Liver (tissue), 9 donors: Measurements from ENCODE around the gene KCNT1. TPM values are rescaled to one million over a fixed set of nuclear protein-coding genes. Genes with fewer than 3 reads are reported as not detected.

Source experiments
- DNase-seq: peaks from one replicate; pipeline ENCODE4 v3.0.0-alpha.2; 2017; ENCODE audit warnings: low spot score
- H3K27ac ChIP-seq, 2 donors: one replicate each; pipeline ENCODE4 v1.7.0; 2013; ENCODE audit warnings: inconsistent platforms in 2 of 2, low read length in 2 of 2, control low read depth in 1 of 2, low read depth in 1 of 2, mild to moderate bottlenecking in 1 of 2
- H3K27me3 ChIP-seq, 4 donors: one replicate each; pipeline versions ENCODE4 v1.6.1 to v1.7.0; 2013; ENCODE audit warnings: low read length in 3 of 4, inconsistent platforms in 1 of 4, mild to moderate bottlenecking in 1 of 4, moderate library complexity in 1 of 4; ENCODE audit not compliant: control insufficient read depth in 4 of 4, insufficient read depth in 4 of 4
- H3K36me3 ChIP-seq, 4 donors: one replicate each; pipeline versions ENCODE4 v1.6.1 to v1.7.0; 2013; ENCODE audit warnings: low read length in 3 of 4, mild to moderate bottlenecking in 3 of 4, low read depth in 1 of 4, moderate library complexity in 1 of 4; ENCODE audit not compliant: control insufficient read depth in 4 of 4, insufficient read depth in 3 of 4
- H3K4me1 ChIP-seq, 4 donors: one replicate each; pipeline versions ENCODE4 v1.6.1 to v1.7.0; 2013; ENCODE audit warnings: low read length in 3 of 4, mild to moderate bottlenecking in 3 of 4, moderate library complexity in 1 of 4; ENCODE audit not compliant: control insufficient read depth in 4 of 4, insufficient read depth in 4 of 4
- H3K4me3 ChIP-seq, 3 donors: one replicate each; pipeline versions ENCODE4 v1.6.1 to v1.7.0; 2013; ENCODE audit warnings: low read length in 3 of 3, control low read depth in 1 of 3, low read depth in 1 of 3, mild to moderate bottlenecking in 1 of 3
- H3K9ac ChIP-seq, 2 donors: one replicate each; pipeline ENCODE4 v1.7.0; 2013; ENCODE audit warnings: low read length in 2 of 2, mild to moderate bottlenecking in 2 of 2, moderate library complexity in 2 of 2, control low read depth in 1 of 2, low read depth in 1 of 2
- H3K9me3 ChIP-seq, 4 donors: one replicate each; pipeline versions ENCODE4 v1.6.1 to v1.7.0; 2013; ENCODE audit warnings: low read length in 3 of 4; ENCODE audit not compliant: control insufficient read depth in 4 of 4
- ATF3 ChIP-seq: IDR thresholded peaks from 2 replicates; pipeline ENCODE4 v1.6.1; 2016; ENCODE audit warnings: antibody characterized with exemption
- EGR1 ChIP-seq, 2 donors: IDR thresholded peaks; 2 replicates each; pipeline ENCODE4 v1.6.1; 2016 to 2018; ENCODE audit warnings: antibody characterized with exemption in 2 of 2, low read depth in 2 of 2
- FOXA2 ChIP-seq: IDR thresholded peaks from 2 replicates; pipeline ENCODE4 v1.6.1; 2016; ENCODE audit warnings: antibody characterized with exemption
- GABPA ChIP-seq, 2 donors: IDR thresholded peaks in 1 of 2; conservative IDR thresholded peaks in 1 of 2; 2 replicates each; pipeline ENCODE4 v1.6.1; 2016; ENCODE audit warnings: antibody characterized with exemption in 2 of 2, mild to moderate bottlenecking in 1 of 2, moderate library complexity in 1 of 2
- HNF4G ChIP-seq: IDR thresholded peaks from 2 replicates; pipeline ENCODE4 v1.6.1; 2016; ENCODE audit warnings: antibody characterized with exemption
- JUND ChIP-seq, 2 donors: IDR thresholded peaks; 2 replicates each; pipeline ENCODE4 v1.6.1; 2016; ENCODE audit warnings: antibody characterized with exemption in 2 of 2
- NR2F2 ChIP-seq: IDR thresholded peaks from 2 replicates; pipeline ENCODE4 v1.6.1; 2016; ENCODE audit warnings: antibody characterized with exemption
- REST ChIP-seq: IDR thresholded peaks from 2 replicates; pipeline ENCODE4 v1.6.1; 2016; ENCODE audit warnings: antibody characterized with exemption, mild to moderate bottlenecking
- RXRA ChIP-seq, 2 donors: IDR thresholded peaks; 2 replicates each; pipeline ENCODE4 v1.6.1; 2017 to 2018; ENCODE audit warnings: antibody characterized with exemption in 2 of 2, mild to moderate bottlenecking in 1 of 2
- SP1 ChIP-seq: IDR thresholded peaks from 2 replicates; pipeline ENCODE4 v1.6.1; 2018; ENCODE audit warnings: antibody characterized with exemption, mild to moderate bottlenecking
- TAF1 ChIP-seq: conservative IDR thresholded peaks from 2 replicates; pipeline ENCODE4 v1.6.1; 2016; ENCODE audit warnings: antibody characterized with exemption, mild to moderate bottlenecking
- YY1 ChIP-seq: IDR thresholded peaks from 2 replicates; pipeline ENCODE4 v1.6.1; 2016; ENCODE audit warnings: antibody characterized with exemption, mild to moderate bottlenecking
- WGBS: extraction: QIAGEN DNeasy Blood & Tissue Kit; methylation state at CpG from one replicate; pipeline ENCODE4 v1.1.7; 2013; 5-methylcytosine and 5-hydroxymethylcytosine counted together
- polyA plus RNA-seq, 2 donors: library from polyadenylated mRNA; stranded (reverse) in 1 of 2; unstranded in 1 of 2; fragments of 200-250 nt in 1 of 2; fragments of >200 nt in 1 of 2; fragmentation: Nextera tagmentation in 1 of 2; extraction: Ambion mirVana in 1 of 2; gene quantifications; one replicate each; pipeline versions ENCODE4 v1.2.1 to v1.2.3, GENCODE V29; 2013 to 2015
- total RNA-seq, 2 donors: library from RNA; depleted of rRNA; stranded (reverse); fragments of >200 nt; gene quantifications; one replicate each; pipeline ENCODE4 v1.2.3, GENCODE V29; 2014
- TF ChIP-seq, protein P1 (sequence below): IDR thresholded peaks from 2 replicates; pipeline ENCODE4 v1.6.1; 2016; ENCODE audit warnings: antibody characterized with exemption
- donor health status: healthy.
- donor health status: healthy.
- donor health status: healthy.
- donor health status: healthy.
- donor health status: healthy.

KCNT1 gene
- total and polyA plus RNA-seq, 4 donors: 0.08 TPM; not detected in 2

DNA sequence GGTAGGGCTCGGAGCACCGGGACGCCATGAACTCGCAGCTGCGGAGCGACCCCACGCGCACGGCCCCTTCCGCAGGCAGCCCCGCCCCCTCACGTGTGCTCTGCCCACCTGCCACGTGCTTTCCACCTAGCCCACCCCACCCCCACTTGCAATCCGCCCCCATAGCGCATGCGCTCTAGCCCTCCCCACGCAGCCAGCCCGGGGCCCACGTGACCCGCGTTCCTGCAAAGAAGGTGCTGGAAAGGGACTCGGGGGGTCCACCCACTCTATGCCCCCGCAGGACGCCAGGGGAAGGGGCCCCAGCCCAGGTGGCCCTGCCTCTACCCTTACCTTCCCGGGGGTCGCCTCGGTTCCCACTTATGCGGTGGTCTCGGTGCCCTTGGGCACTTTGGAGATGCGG, 2.5 kb upstream of the KCNT1 start, which contains the start of gene SOHLH1 (continued):
- TF ChIP-seq REST (no peak), TAF1 (no peak), SP1 (no peak), RXRA (IDR thresholded peaks at IDR 0.05) (no peak), JUND (IDR thresholded peaks at IDR 0.05) (no peak), EGR1 (IDR thresholded peaks at IDR 0.05; ENCODE audit: low read depth in 2 of 2) (no peak), GABPA (IDR thresholded peaks at IDR 0.05 in 1 of 2, conservative IDR thresholded peaks at IDR 0.05 in 1 of 2) (no peak), NR2F2 (no peak), YY1 (no peak), ATF3 (no peak), HNF4G (no peak)
- TF ChIP-seq, protein P1, sequence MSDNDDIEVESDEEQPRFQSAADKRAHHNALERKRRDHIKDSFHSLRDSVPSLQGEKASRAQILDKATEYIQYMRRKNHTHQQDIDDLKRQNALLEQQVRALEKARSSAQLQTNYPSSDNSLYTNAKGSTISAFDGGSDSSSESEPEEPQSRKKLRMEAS: no peak

GRCh38 chr9:135700525-135700924, 1.5 kb upstream of the KCNT1 start:
- Histone ChIP-seq H3K4me3 (no peak overlapping the region), H3K9ac (no peak overlapping the region), H3K27ac (no peak overlapping the region), H3K4me1 (peaks cover 0 to 7% (median 0%) of the 10 kb centered on the region in 4 donors), H3K9me3 (no peaks in the 10 kb centered on the region), H3K27me3 (peaks cover 0 to 8% (median 2%) of the 10 kb centered on the region in 4 donors), H3K36me3 (no peaks in the 10 kb centered on the region)
- no peak for DNase-seq
- TF ChIP-seq RXRA (IDR thresholded peaks at IDR 0.05): no peak
- TF ChIP-seq EGR1 (IDR thresholded peaks at IDR 0.05; ENCODE audit: low read depth in 2 of 2): no peak
- no peak for TF ChIP-seq YY1
- no peak for TF ChIP-seq FOXA2
- WGBS: 55% methylated on average over 15 of the region's 15 CpGs

- no peaks in the 10 kb centered on the region for H3K36me3 ChIP-seq
- H3K27ac ChIP-seq: no peak overlapping the region
- no peak overlapping the region for H3K9ac ChIP-seq
- DNase-seq: no peak
- no peaks in the 10 kb centered on the region for H3K9me3 ChIP-seq
- no peak for TF ChIP-seq GABPA (IDR thresholded peaks at IDR 0.05 in 1 of 2, conservative IDR thresholded peaks at IDR 0.05 in 1 of 2)
- H3K27me3 ChIP-seq: peaks cover 0 to 6% (median 2%) of the 10 kb centered on the region in 4 donors
- WGBS: 22% methylated on average over 40 of the region's 40 CpGs
- H3K4me3 ChIP-seq: no peak overlapping the region
- peaks cover 0 to 7% (median 0%) of the 10 kb centered on the region in 4 donors for H3K4me1 ChIP-seq
Measured at GRCh38 chr9:135701067-135701958, 672 bp upstream of the KCNT1 start.
